ENCODE measurements around the gene GARIN5B. TPM values are rescaled to one million over a fixed set of nuclear protein-coding genes. Genes with fewer than 3 reads are reported as not detected.
A peak's percentile ranks its signal among the peaks of the same experiment; 100 is the strongest.

GARIN5B gene
- total and polyA plus RNA-seq, 2 of the 13 experiments (the other 11 are each of a cell fraction or from before 2014, with no cell fraction given), result not detected

DNA sequence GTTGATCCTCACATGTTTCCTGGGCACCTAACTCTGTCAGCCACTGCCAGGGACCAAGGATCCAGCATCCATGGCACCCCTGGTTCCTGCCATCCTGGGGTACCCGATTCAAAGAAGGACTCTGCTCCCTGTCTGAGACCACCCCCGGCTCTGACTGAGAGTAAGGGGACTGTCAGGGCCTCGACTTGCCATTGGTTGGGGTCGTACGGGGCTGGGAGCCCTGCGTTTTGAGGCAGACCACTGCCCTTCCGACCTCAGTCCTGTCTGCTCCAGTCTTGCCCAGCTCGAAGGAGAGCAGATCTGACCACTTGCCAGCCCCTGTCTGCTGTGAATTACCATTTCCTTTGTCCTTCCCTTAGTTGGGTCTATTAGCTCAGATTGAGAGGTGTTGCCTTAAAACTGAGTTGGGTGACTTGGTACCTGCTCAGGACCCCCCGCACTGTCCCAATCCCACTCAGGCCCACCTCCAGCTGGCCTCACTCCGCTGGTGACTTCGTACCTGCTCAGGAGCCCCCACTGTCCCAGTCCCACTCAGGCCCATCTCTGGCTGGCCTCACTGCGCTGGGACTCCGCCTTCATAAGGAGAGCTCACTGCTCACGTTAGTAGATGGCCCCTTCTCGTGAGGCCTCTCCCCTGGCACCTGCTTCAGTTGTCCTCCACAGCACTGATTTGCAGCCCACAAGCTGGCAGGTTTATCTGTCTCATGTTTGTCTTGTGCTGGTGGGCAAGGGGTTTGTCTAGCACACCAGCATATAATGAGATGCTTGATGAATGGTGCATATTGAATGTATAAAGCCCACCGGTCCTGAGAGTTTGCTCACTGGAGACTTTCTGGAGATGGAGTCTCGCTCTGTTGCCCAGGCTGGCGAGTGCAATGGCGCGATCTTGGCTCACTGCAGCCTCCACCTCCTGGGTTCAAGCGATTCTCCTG, 26.6 kb upstream of the GARIN5B start (continued):
- no peak for TF ChIP-seq ARID3A (IDR thresholded peaks at IDR 0.05; ENCODE audit: low read depth, low read length)
- no peak for TF ChIP-seq PCBP1 (IDR thresholded peaks at IDR 0.05; ENCODE audit: borderline replicate concordance, low read depth, low read length)
- TF ChIP-seq ZNF569 (CRISPR knock-in tag; IDR thresholded peaks at IDR 0.05; ENCODE audit: borderline replicate concordance), result no peak
- no peak for TF ChIP-seq HCFC1 (IDR thresholded peaks at IDR 0.05; ENCODE audit: low read depth, low read length)
- TF ChIP-seq RBFOX2 (IDR thresholded peaks at IDR 0.05; ENCODE audit: low read depth, low read length), result peak; percentile 68
- TF ChIP-seq RAD21 (CRISPR knock-in tag; IDR thresholded peaks at IDR 0.05), result no peak
- no peak for TF ChIP-seq ZNF792 (CRISPR knock-in tag; IDR thresholded peaks at IDR 0.05)
- TF ChIP-seq CHD2 (IDR thresholded peaks at IDR 0.05; ENCODE audit: low read depth, low read length), result no peak
- TF ChIP-seq ZBTB10 (CRISPR knock-in tag; IDR thresholded peaks at IDR 0.05; ENCODE audit: borderline replicate concordance), result no peak
- TF ChIP-seq BORCS8-MEF2B (CRISPR knock-in tag; IDR thresholded peaks at IDR 0.05), result no peak
- TF ChIP-seq POLR2A (IDR thresholded peaks at IDR 0.05; ENCODE audit: insufficient read depth in 1 of 2, low read depth in 2 of 2, low read length in 2 of 2), result peak in 1 of 2 experiments; percentile 37; a peak in 2 of 4 replicates
- TF ChIP-seq SP5 (CRISPR knock-in tag; IDR thresholded peaks at IDR 0.05; ENCODE audit: borderline replicate concordance, low read depth), result no peak
- no peak for TF ChIP-seq ZNF841 (CRISPR knock-in tag; IDR thresholded peaks at IDR 0.05; ENCODE audit: borderline replicate concordance)
- TF ChIP-seq ZNF496 (CRISPR knock-in tag; IDR thresholded peaks at IDR 0.05; ENCODE audit: insufficient replicate concordance), result no peak
- TF ChIP-seq ZNF431 (CRISPR knock-in tag; IDR thresholded peaks at IDR 0.05; ENCODE audit: borderline replicate concordance, low read depth), result no peak
- no peak for TF ChIP-seq NONO (IDR thresholded peaks at IDR 0.05)
- TF ChIP-seq NONO (CRISPR knock-in tag; conservative IDR thresholded peaks at IDR 0.05), result peak; percentile 43; the same call in 1 of the 2 replicates
- no peak for TF ChIP-seq ETV6 (CRISPR knock-in tag; conservative IDR thresholded peaks at IDR 0.05)
- TF ChIP-seq GTF2F1 (IDR thresholded peaks at IDR 0.05; ENCODE audit: low read length), result no peak
- TF ChIP-seq, protein P1, sequence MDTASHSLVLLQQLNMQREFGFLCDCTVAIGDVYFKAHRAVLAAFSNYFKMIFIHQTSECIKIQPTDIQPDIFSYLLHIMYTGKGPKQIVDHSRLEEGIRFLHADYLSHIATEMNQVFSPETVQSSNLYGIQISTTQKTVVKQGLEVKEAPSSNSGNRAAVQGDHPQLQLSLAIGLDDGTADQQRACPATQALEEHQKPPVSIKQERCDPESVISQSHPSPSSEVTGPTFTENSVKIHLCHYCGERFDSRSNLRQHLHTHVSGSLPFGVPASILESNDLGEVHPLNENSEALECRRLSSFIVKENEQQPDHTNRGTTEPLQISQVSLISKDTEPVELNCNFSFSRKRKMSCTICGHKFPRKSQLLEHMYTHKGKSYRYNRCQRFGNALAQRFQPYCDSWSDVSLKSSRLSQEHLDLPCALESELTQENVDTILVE (CRISPR knock-in tag; IDR thresholded peaks at IDR 0.05), result no peak
- no peak for TF ChIP-seq NR2F2 (IDR thresholded peaks at IDR 0.05; ENCODE audit: borderline replicate concordance, low read depth)
- no peak for TF ChIP-seq NR3C1 (CRISPR knock-in tag; IDR thresholded peaks at IDR 0.05)
- no peak for TF ChIP-seq ATF7-NPFF (CRISPR knock-in tag; IDR thresholded peaks at IDR 0.05; ENCODE audit: low read depth)
- TF ChIP-seq SMAD9 (CRISPR knock-in tag; IDR thresholded peaks at IDR 0.05), result no peak
- TF ChIP-seq PRMT3 (CRISPR knock-in tag; IDR thresholded peaks at IDR 0.05; ENCODE audit: borderline replicate concordance, low read depth), result no peak
- TF ChIP-seq FOXA3 (CRISPR knock-in tag; IDR thresholded peaks at IDR 0.05), result no peak
- no peak for TF ChIP-seq DMAP1 (CRISPR knock-in tag; IDR thresholded peaks at IDR 0.05)
- TF ChIP-seq RFX5 (IDR thresholded peaks at IDR 0.05; ENCODE audit: low read depth, low read length), result no peak
